Measurements from ENCODE around the gene ADAMTS14.

DNA sequence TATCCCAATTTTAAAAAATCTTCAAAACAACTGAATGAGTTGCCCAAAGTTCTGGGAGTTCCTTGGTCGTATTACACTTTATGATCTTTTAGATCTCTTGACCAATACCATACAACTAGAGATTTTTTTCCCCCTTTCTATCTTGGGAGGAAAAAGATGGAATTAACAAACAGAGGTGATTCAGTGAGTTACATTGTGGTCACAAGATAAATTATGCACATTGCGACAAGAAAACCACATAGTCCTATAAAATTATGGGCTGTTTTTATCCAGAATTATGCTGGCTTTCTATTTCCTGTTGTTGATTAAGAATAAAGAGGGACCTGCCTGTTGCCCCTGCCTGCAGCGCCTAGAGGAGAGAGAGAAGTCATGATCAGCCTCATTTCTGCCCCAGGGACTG, 135.2 kb downstream of the ADAMTS14 start:
- no peak for TF ChIP-seq POLR2AphosphoS5 (IDR thresholded peaks at IDR 0.05; ENCODE audit: borderline replicate concordance, low read depth, low read length)
- TF ChIP-seq EZH2 (IDR thresholded peaks at IDR 0.05) = no peak
